ENCODE data around the gene ASL.
"Not testable (repeated sequence)": the region's sequence is repeated elsewhere in the genome, so short reads cannot be mapped to it uniquely, and the experiment has no call there.

ASL gene

DNA sequence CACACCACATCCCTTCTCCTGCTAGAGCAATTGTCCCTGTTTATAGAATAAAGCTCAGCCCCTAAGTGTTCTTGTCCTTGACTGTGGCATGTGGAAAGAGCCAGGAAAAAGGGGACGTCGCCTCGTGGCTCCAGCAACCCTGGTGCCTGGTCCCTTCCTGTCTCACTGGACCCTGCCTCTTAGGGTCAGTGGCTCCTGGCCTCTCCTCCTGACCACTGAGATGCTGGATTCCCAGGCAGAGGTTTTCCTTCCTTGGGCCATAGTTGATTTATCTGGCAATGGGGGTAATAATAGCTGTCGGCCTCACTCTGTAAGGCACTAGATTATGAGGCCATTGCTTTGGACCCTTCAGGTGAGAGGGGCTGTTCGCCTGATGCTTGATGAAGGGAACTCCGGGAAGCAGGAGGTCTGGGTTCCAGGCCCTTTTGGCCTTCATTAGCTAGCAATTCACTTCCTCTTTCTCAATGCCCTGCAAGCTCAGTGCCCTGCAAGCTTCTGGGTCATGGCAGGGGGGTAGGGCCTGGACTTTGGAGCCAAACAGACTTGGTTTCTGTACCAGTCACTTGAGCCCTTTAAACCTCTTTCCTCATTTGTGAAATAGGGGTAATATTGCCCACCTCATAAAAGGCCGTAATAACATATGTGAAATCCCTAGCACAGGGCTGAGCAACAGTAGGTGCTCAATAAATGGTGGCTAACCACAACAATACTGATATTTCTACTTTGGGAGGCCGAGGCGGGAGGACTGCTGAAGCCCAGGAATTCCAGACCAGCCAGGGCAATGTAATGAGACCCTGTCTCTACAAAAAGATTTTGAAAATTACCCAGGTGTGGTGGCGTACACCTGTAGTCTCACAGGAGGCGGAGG, 1.1 kb downstream of the ASL start:
- DNase-seq (ENCODE audit: low read depth, low spot score) = no peak

DNA sequence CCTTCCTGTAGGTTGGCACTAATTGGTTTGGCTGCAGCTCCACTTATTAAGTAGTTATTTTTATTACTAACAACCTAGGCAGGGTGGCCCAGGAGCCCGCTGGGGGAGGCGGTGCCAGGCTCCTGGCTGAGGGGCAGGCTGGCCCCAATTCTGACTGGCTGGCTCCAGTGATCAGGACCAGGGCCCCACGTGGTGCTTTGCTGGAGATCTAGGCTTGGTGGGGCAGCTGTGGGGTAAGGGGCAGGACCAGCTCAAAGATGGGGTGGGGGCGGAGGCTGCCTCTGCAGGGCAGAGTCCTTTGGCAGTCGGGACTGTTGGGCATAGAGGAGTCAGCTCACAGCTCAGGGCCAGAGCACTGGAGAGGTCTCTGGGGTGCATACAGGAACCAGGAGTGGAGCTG, 2.4 kb downstream of the ASL start:
- DNase-seq (ENCODE audit: low read depth, low spot score) = no peak

DNA sequence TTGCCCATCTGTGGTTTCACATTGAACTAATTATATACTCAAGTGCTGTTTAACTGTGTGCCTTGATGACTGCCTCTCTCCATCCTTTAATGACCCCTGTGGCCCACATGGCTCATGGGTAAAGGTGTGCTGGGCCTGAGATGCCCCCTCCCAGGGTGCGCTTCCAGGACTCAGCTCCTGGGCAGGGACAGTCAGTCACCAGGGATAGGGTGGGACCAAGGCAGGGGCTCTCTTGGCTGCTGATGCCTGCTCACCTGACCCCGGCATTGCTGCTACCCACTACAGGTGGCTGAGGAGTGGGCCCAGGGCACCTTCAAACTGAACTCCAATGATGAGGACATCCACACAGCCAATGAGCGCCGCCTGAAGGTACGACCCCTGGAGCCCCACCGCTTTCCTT, 6.5 kb downstream of the ASL start:
- DNase-seq (ENCODE audit: low read depth, low spot score) = no peak

DNA sequence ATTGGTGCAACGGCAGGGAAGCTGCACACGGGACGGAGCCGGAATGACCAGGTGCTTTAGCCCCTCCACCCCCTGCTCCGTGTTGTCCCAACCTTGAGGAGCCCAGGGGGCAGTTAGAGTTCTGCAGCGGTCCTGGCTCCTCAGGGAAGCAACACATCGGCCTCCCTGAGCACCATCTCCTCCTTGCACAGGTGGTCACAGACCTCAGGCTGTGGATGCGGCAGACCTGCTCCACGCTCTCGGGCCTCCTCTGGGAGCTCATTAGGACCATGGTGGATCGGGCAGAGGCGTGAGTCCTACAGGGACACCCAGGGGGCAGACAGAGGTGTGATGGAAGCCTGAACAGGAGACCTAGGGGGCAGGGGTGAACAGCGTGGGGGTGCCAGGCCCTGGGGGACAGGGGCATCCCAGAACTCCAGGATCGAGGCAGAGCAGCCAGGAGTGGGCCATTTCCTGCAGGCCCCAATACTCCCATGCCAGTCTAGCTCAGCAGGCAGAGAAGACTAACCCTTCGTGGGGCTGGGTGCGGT, 7.3 kb downstream of the ASL start:
- no peak for DNase-seq (ENCODE audit: low read depth, low spot score)

DNA sequence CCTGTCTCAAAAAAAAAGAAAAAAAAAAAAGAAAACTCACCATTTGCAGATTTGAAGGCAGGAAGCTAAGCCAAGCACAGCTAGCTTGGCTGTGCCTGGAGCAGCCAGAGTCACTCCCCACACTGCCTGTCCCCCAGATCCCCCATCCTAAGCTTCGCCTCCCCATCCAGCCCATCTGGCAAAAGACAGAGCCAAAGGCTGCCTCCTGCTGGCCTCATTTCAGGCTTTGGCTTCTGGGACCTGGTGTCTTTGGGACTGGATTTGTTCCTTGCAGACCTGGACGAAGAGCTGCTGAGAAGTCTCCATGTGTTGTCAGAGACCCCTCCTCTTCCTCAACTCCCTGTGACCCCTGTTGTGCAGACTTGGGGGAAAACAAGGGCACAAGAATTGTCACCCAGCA, 8.1 kb downstream of the ASL start:
- no peak for DNase-seq (ENCODE audit: low read depth, low spot score)

DNA sequence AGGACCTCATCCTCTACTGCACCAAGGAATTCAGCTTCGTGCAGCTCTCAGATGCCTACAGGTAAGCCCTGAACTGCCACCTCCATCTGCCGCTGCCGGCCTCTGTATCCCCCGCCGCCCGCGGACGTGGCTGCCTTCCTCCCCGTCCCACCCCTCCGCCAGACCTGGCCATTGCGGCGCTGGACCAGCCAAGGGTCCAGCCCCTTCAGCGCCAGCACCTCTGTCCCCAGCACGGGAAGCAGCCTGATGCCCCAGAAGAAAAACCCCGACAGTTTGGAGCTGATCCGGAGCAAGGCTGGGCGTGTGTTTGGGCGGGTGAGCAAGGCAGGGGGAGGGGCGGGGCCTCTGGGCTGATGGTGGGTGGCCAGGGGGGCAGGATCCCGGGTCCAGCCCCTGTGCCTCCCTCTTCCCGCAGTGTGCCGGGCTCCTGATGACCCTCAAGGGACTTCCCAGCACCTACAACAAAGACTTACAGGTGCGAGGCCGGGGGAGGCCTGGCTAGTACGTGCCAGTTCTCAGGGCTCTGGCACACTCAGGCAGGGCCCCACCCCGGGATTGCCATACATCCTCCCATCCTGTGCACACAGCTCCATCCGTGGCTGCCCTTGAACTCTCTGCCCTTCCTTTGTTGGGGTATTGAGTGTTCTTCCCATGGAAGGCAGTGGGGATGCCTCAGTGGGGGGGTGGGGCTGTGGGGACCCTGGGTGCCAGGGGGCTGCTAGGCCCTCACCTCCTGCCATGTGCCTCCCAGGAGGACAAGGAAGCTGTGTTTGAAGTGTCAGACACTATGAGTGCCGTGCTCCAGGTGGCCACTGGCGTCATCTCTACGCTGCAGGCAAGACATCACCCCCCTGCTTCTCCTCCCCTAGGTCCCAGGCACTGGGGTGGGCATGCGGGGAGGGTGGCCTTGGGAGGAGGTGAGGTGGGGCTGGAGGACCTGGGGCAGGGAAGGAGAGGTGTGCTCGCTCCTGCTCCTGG, 13.5 kb downstream of the ASL start:
- DNase-seq (ENCODE audit: low read depth, low spot score) = no peak

DNA sequence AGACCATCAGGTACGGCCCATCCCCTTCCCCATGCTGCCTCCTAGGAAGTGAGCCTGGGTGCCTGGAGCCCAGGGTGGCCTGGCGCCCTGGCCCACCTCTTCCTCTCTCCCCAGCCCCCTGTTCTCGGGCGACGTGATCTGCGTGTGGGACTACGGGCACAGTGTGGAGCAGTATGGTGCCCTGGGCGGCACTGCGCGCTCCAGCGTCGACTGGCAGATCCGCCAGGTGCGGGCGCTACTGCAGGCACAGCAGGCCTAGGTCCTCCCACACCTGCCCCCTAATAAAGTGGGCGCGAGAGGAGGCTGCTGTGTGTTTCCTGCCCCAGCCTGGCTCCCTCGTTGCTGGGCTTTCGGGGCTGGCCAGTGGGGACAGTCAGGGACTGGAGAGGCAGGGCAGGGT, 17.0 kb downstream of the ASL start:
- no peak for DNase-seq (ENCODE audit: low read depth, low spot score)

DNA sequence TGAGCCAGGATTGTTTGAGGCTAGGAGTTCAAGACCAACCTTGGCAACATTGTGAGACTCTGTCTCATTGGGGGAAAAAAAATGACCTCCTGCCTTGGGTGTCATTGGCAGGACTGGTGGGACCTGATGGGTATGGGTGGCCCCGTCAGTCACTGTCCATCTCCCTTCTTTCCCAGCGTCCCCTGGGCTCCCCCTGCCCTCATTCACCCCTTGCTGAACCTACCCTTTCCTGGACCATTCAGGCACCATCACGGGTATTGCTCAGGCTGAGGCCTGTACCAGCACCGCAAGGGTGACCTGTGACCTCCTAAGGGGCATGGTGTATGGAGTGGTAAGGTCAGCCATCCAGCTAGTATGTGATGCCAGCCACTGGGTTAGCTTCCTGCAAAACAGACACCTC, 19.4 kb downstream of the ASL start:
- no peak for DNase-seq (ENCODE audit: low read depth, low spot score)

DNA sequence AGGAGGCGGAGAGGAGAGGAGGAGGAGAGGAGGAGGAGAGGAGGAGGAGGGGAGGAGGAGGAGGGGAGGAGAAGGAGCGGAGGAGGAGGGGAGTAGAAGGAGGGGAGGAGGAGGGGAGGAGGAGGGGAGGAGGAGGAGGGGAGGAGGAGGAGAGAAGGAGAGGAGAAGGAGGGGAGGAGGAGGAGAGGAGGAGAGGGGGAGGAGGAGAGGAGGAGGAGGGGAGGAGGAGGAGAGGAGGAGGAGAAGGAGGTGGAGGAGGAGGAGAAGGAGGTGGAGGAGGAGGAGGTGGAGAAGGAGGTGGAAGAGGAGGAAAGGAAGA, 23.6 kb downstream of the ASL start:
- DNase-seq (ENCODE audit: low read depth, low spot score) = no peak

DNA sequence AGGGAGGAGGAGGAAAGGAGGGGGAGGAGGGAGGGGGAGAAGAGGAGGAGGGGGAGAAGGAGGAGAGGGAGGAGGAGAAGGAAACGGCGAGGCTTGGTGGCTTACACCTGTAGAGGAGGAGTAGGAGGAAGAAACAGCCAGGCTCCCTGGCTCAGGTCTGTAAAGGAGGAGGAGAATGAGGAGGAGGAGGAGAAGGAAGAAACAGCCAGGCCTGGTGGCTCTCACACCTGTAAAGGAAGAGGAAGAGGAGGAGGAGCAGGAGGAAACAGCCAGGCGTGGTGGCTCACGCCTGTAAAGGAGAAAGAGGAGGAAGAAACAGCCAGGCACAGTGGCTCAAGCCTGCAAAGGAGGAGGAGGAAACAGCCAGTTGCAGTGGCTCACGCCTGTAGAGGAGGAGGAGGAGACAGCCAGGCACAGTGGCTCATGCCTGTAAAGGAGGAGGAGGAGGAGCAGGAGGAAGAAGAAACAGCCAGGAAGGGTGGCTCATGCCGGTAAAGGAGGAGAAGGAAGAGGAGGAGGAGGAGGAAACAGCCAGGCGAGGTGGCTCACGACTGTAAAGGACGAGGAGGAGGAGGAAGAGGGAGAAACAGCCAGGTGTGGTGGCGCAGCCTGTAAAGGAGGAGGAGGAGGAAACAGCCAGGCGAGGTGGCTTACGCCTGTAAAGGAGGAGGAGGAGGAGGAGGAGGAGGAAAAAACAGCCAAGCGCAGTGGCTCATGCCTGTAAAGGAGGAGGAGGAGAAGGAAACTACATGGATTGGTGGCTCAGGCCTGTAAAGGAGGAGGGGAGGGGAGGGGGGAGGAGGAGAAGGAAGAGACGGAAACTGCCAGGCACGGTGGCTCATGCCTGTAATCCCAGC, 24.2 kb downstream of the ASL start:
- DNase-seq (ENCODE audit: low read depth, low spot score) = no peak

DNA sequence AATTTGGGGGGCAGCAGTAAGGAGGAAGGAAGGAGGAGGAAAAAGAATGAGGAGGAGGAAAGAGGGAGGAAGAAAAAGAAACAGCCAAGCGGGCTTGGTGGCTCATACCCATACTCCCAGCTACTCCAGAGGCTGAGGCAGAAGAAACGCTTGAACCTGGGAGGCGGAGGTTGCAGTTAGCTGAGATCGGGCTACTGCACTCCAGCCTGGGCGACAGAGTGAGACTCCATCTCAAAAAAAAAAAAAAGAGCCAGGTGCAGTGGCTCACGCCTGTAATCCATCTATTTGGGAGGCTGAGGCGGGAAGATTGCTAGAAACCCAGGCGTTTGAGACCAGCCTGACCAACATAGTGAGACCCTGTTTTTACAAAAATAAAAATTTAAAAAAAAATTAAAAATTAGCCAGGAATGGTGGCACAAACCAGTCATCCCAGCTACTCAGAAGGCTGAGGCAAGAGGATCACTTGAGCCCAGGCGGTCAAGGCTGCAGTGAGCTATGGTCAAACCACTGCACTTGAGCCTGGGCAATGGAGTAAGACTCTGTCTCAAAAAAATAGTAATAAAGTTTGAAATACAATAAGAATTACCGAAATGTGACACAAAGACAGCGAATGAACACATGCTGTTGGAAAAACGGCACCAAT, 24.9 kb downstream of the ASL start:
- no peak for DNase-seq (ENCODE audit: low read depth, low spot score)

DNA sequence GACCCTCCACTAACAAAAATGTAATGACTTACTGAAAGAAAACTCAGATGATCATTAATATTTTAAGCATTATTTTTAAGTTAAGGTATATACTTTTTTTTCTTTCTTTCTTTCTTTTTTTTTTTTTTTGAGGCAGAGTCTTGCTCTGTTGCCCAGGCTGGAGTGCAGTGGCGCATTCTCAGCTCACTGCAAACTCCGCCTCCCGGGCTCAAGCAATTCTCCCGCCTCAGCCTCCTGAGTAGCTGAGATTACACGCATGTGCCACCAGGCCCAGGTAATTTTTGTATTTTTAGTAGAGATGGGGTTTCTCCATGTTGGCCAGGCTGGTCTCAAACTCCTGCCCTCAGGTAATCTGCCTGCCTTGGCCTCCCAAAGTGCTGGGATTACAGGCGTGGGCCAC, 26.5 kb downstream of the ASL start:
- not testable (repeated sequence) for DNase-seq (ENCODE audit: low read depth, low spot score)

DNA sequence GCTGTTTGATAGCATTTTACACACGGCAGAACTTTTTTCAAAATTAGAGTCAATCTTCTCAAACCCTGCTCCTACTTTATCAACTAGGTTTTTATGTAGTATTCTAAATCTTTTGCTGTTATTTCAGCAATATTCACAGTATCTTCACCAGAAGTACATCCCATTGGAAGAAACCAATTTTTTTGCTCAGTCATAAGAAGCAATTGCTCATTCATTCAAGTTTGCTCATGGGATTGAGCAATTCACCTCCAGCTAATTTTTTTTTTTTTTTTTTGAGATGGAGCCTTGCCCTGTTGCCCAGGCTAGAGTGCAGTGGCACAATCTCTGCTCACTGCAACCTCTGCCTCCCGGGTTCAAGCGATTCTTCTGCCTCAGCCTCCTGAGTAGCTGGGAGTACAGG, 28.4 kb downstream of the ASL start:
- not testable (repeated sequence) for DNase-seq (ENCODE audit: low read depth, low spot score)

DNA sequence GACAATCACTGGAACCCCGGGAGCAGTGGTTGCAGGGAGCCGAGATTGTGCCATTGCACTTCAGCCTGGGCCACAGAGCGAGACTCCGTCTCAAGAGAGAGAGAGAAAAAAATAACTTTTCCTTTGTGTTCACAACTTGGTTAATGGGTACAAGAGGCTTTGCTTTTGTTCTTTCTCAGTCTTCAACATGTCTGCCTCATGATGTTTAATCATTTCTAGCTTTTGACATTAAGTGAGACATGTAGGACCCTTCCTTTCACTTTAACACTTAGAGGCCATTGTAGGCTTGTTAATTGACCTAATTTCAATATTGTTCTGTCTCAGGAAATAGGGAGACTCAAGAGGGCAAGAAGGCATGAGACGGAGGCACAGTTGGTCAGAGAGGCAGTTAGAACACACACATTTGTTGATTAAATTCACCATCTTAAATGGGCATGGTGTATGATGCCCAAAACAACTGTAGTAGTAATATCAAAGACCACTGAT, 29.7 kb downstream of the ASL start:
- DNase-seq (ENCODE audit: low read depth, low spot score) = no peak

DNA sequence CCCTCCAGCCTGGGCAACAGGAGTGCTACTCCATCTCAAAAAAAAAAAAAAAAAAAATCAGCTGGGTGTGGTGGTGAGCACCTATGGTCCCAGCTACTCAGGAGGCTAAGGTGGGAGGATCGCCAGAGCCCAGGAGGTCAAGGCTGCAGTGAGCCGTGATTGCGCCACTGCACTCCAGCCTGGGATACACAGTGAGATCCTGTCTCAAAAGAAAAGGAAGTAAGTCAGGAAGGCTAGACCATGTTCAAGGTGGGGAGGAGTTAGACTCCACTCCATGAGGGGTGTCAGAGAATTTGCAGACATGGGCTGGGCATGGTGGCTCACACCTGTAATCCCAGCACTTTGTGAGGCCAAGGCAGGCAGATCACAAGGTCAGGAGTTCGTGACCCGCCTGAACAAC, 32.8 kb downstream of the ASL start:
- DNase-seq (ENCODE audit: low read depth, low spot score) = not testable (repeated sequence)

DNA sequence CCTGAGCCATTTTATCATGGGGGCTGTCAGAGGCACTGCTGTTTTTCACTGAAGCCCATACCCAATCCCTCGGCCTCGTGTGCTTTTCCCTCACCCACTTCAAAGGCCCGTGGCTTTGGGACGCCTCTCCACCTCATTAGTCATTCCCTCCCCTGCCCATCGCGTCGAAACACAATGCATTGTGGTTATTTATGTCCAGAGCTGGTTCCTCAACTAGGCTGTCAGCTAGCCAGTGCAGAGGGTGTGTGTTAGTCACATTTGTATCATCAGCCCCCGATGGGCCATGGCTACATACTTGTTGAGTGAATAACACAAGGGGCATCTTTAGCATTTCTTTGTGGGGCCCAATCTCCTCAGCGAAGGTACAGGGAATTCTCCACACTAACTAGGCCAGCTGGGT, 35.2 kb downstream of the ASL start:
- peak; percentile 9 for DNase-seq (ENCODE audit: low read depth, low spot score)

DNA sequence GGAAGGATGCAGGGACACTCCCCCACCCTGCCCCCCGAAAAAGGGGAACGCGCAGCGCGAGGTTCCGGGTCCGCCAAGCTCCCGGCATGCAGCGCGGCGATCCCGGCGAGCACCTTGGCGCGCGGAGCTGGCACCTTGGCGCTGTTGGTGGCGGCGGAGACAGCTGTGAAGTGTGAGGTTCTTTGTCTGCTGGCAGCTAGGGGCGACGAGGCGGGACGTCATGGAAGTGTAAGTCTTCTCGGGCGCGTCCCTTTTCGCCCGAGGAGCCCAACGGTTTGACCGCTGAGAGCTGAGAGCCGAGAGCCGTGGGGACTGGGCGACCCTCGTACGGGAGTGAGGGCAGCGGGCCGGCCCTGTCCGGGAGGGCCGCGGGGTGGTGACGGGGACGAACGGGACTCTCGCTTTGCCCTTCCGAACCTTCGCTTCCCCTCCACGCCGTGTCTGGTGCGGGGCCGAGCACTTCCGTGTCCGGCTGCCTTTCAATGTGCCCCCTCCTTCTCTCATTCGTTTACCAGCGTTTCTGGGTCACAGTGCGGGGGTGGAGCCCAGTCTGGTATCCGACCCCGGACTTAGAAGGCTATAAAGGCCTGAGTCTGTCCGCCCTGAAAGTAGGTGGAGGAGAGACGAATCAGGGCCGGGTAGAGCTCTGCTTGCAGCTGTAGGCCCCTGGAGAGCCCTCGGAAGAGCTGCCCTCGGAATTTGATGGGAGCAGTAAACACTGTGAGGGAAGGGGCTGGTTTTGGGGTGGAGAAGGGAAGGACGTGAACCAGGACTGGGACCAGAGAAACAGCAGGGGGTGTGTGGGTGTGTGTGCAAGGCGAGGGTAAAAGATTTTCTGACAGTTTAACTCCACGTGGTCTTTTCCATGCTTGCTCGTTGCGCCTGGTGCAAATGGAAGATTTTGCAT, 39.4 kb downstream of the ASL start, which contains the start of gene CRCP:
Gene CRCP, plus strand, starts transcription at position 105 of the 907 bp plus-strand sequence. Its CDS starts 116 bp downstream, at position 221.
- DNase-seq (ENCODE audit: low read depth, low spot score) = peak; percentile 41

DNA sequence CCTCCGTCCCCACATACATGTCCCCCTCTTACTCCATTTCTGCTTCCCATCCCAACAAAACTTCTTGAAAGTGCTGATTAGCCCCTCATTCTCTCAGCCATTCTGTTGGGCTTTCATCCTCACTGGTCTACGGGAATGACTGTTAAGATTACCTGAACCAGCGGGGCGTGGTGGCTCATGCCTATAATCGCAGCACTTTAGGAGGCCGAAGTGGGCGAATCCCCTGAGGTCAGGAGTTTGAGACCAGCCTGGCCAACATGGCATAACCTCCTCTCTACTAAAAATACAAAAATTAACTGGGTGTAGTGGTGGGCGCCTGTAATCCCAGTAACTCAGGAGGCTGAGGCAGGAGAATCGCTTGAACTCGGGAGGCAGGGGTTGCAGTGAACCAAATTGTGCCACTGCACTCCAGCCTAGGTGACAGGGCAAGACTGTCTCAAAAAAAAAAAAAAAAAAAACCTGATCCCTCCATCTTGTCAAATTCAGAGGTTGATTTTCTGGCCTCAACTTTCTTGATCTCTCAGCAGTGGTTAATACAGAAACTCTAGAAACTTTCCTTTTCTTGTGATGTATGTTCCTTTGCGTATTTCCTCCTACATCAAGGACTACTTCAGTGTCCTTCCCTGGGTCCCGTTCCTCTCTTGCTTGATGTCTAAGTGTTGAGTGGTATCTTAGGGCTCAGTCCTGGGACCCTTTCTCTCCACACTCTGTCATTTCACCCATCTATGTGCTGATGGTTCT, 41.2 kb downstream of the ASL start:
- not testable (repeated sequence) for DNase-seq (ENCODE audit: low read depth, low spot score)

DNA sequence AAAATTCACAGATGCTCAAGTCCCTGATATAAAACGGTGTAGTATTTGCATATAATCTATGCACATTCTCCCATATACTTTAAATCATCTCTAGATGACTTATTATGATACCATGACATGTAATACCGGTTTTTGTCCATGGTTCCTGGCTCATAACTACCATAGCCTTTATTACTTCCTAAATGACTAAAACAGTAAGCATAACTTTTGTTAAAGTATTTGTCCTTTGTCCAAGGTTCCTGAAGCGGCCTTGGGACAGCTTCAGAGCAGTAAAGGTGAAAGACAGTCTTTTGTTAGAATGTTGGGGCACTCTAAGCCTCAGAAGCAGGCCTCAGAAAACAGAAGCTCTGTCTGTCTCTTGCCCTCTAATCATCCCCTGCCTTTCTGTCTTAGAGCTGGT, 43.0 kb downstream of the ASL start:
- DNase-seq (ENCODE audit: low read depth, low spot score) = no peak
